ENCODE results near the gene AVPI1.
"Not testable (repeated sequence)": the region's sequence is repeated elsewhere in the genome, so short reads cannot be mapped to it uniquely, and the experiment has no call there.

The AVPI1 gene

GRCh38 chr10:97703398-97704067 lies 16.5 kb upstream of the AVPI1 start:
- H3K36me3 ChIP-seq (ENCODE audit: control insufficient read depth, insufficient read depth, low read length): no peaks in the 10 kb centered on the region
- H4K8ac ChIP-seq (ENCODE audit: low read depth, low read length): no peak overlapping the region
- H3K4me3 ChIP-seq (ENCODE audit: low read length): no peak overlapping the region
- no peak overlapping the region for H4K5ac ChIP-seq (ENCODE audit: low read length)
- H3K27ac ChIP-seq (ENCODE audit: low read depth, low read length): no peak overlapping the region
- H3K79me1 ChIP-seq (ENCODE audit: low read length): no peaks in the 10 kb centered on the region
- H3K4me1 ChIP-seq (ENCODE audit: control insufficient read depth, low read depth, low read length): no peaks in the 10 kb centered on the region
- H2BK120ac ChIP-seq (ENCODE audit: low read depth, low read length): no peak overlapping the region
- no peak overlapping the region for H3K9ac ChIP-seq (ENCODE audit: low read length)
- H3K18ac ChIP-seq (ENCODE audit: low read length): no peak overlapping the region
- WGBS (ENCODE audit: extremely low coverage, insufficient coverage, low lambda C conversion rate): no CpG with 5 or more reads among the region's 7 CpGs
- no peak overlapping the region for H3K23ac ChIP-seq (ENCODE audit: low read length)
- H3K79me2 ChIP-seq (ENCODE audit: control insufficient read depth, insufficient read depth, low read length): no peaks in the 10 kb centered on the region
- H3K56ac ChIP-seq (ENCODE audit: low read length): no peak overlapping the region
- H3K27me3 ChIP-seq (ENCODE audit: insufficient read depth, low read length, poor library complexity): no peaks in the 10 kb centered on the region
- DNase-seq: no peak
- no peak overlapping the region for H3K4ac ChIP-seq (ENCODE audit: low read depth, low read length)
- H2AK5ac ChIP-seq (ENCODE audit: low read length): no peak overlapping the region
- H2BK15ac ChIP-seq (replicated peaks; ENCODE audit: low read depth): no peak overlapping the region
- H2BK5ac ChIP-seq (ENCODE audit: low read length): no peak overlapping the region
- H3K4me2 ChIP-seq (ENCODE audit: low read length): no peak overlapping the region

- no peak overlapping the region for H3K23ac ChIP-seq (ENCODE audit: low read length)
- no peaks in the 10 kb centered on the region for H3K4me1 ChIP-seq (ENCODE audit: control insufficient read depth, low read depth, low read length)
- no peak overlapping the region for H3K27ac ChIP-seq (ENCODE audit: low read depth, low read length)
- WGBS (ENCODE audit: extremely low coverage, insufficient coverage, low lambda C conversion rate): no CpG with 5 or more reads among the region's 12 CpGs
- H3K4ac ChIP-seq (ENCODE audit: low read depth, low read length): no peak overlapping the region
- no peak overlapping the region for H3K4me2 ChIP-seq (ENCODE audit: low read length)
- no peak overlapping the region for H2BK15ac ChIP-seq (replicated peaks; ENCODE audit: low read depth)
- no peak overlapping the region for H2BK5ac ChIP-seq (ENCODE audit: low read length)
- H3K18ac ChIP-seq (ENCODE audit: low read length): no peak overlapping the region
- H4K5ac ChIP-seq (ENCODE audit: low read length): no peak overlapping the region
- H3K9ac ChIP-seq (ENCODE audit: low read length): no peak overlapping the region
- H3K4me3 ChIP-seq (ENCODE audit: low read length): no peak overlapping the region
- no peak overlapping the region for H4K8ac ChIP-seq (ENCODE audit: low read depth, low read length)
- DNase-seq: peak; percentile 80
- no peaks in the 10 kb centered on the region for H3K36me3 ChIP-seq (ENCODE audit: control insufficient read depth, insufficient read depth, low read length)
- H3K27me3 ChIP-seq (ENCODE audit: insufficient read depth, low read length, poor library complexity): no peaks in the 10 kb centered on the region
- no peaks in the 10 kb centered on the region for H3K79me1 ChIP-seq (ENCODE audit: low read length)
- H2BK120ac ChIP-seq (ENCODE audit: low read depth, low read length): no peak overlapping the region
- H3K79me2 ChIP-seq (ENCODE audit: control insufficient read depth, insufficient read depth, low read length): no peaks in the 10 kb centered on the region
- no peak overlapping the region for H3K56ac ChIP-seq (ENCODE audit: low read length)
- H2AK5ac ChIP-seq (ENCODE audit: low read length): no peak overlapping the region
Measured at GRCh38 chr10:97701438-97702069, 14.5 kb upstream of the AVPI1 start.

- H3K9ac ChIP-seq (ENCODE audit: low read length); H4K5ac ChIP-seq (ENCODE audit: low read length); H3K4me3 ChIP-seq (ENCODE audit: low read length); DNase-seq; H3K27ac ChIP-seq (ENCODE audit: low read depth, low read length); H4K8ac ChIP-seq (ENCODE audit: low read depth, low read length); H3K36me3 ChIP-seq (ENCODE audit: control insufficient read depth, insufficient read depth, low read length); H3K56ac ChIP-seq (ENCODE audit: low read length); H2BK15ac ChIP-seq (replicated peaks; ENCODE audit: low read depth); H3K4me1 ChIP-seq (ENCODE audit: control insufficient read depth, low read depth, low read length); H3K79me2 ChIP-seq (ENCODE audit: control insufficient read depth, insufficient read depth, low read length); H3K4me2 ChIP-seq (ENCODE audit: low read length); H3K27me3 ChIP-seq (ENCODE audit: insufficient read depth, low read length, poor library complexity); H2BK5ac ChIP-seq (ENCODE audit: low read length); H3K23ac ChIP-seq (ENCODE audit: low read length); H2AK5ac ChIP-seq (ENCODE audit: low read length); H3K4ac ChIP-seq (ENCODE audit: low read depth, low read length); H3K18ac ChIP-seq (ENCODE audit: low read length); H3K79me1 ChIP-seq (ENCODE audit: low read length); H2BK120ac ChIP-seq (ENCODE audit: low read depth, low read length): not testable (repeated sequence)
- WGBS (ENCODE audit: extremely low coverage, insufficient coverage, low lambda C conversion rate): no CpG with 5 or more reads among the region's 11 CpGs
Measured at GRCh38 chr10:97698072-97698655, 11.1 kb upstream of the AVPI1 start.

- H3K36me3 ChIP-seq (ENCODE audit: control insufficient read depth, insufficient read depth, low read length): no peaks in the 10 kb centered on the region
- no peak overlapping the region for H3K27ac ChIP-seq (ENCODE audit: low read depth, low read length)
- H3K18ac ChIP-seq (ENCODE audit: low read length): no peak overlapping the region
- H4K5ac ChIP-seq (ENCODE audit: low read length): no peak overlapping the region
- no peak overlapping the region for H3K4ac ChIP-seq (ENCODE audit: low read depth, low read length)
- H2BK120ac ChIP-seq (ENCODE audit: low read depth, low read length): no peak overlapping the region
- no peak overlapping the region for H3K9ac ChIP-seq (ENCODE audit: low read length)
- WGBS (ENCODE audit: extremely low coverage, insufficient coverage, low lambda C conversion rate): no CpG with 5 or more reads among the region's 3 CpGs
- no peaks in the 10 kb centered on the region for H3K79me1 ChIP-seq (ENCODE audit: low read length)
- H2BK5ac ChIP-seq (ENCODE audit: low read length): no peak overlapping the region
- no peak overlapping the region for H4K8ac ChIP-seq (ENCODE audit: low read depth, low read length)
- no peak overlapping the region for H3K56ac ChIP-seq (ENCODE audit: low read length)
- no peak overlapping the region for H2AK5ac ChIP-seq (ENCODE audit: low read length)
- H3K23ac ChIP-seq (ENCODE audit: low read length): no peak overlapping the region
- H3K4me2 ChIP-seq (ENCODE audit: low read length): no peak overlapping the region
- H3K27me3 ChIP-seq (ENCODE audit: insufficient read depth, low read length, poor library complexity): no peaks in the 10 kb centered on the region
- no peak overlapping the region for H2BK15ac ChIP-seq (replicated peaks; ENCODE audit: low read depth)
- DNase-seq: no peak
- no peaks in the 10 kb centered on the region for H3K79me2 ChIP-seq (ENCODE audit: control insufficient read depth, insufficient read depth, low read length)
- H3K4me3 ChIP-seq (ENCODE audit: low read length): no peak overlapping the region
- H3K4me1 ChIP-seq (ENCODE audit: control insufficient read depth, low read depth, low read length): peaks cover 3% of the 10 kb centered on the region
Measured at GRCh38 chr10:97690133-97690532, 3.1 kb upstream of the AVPI1 start.

- Histone ChIP-seq H2AK5ac (ENCODE audit: low read length) (no peak overlapping the region), H3K9ac (ENCODE audit: low read length) (no peak overlapping the region), H3K4ac (ENCODE audit: low read depth, low read length) (no peak overlapping the region), H3K23ac (ENCODE audit: low read length) (no peak overlapping the region), H3K18ac (ENCODE audit: low read length) (no peak overlapping the region), H3K27ac (ENCODE audit: low read depth, low read length) (no peak overlapping the region), H2BK15ac (replicated peaks; ENCODE audit: low read depth) (no peak overlapping the region), H3K79me2 (ENCODE audit: control insufficient read depth, insufficient read depth, low read length) (no peaks in the 10 kb centered on the region), H4K5ac (ENCODE audit: low read length) (no peak overlapping the region), H3K36me3 (ENCODE audit: control insufficient read depth, insufficient read depth, low read length) (no peaks in the 10 kb centered on the region), H2BK5ac (ENCODE audit: low read length) (no peak overlapping the region), H4K8ac (ENCODE audit: low read depth, low read length) (no peak overlapping the region), H3K4me2 (ENCODE audit: low read length) (no peak overlapping the region), H2BK120ac (ENCODE audit: low read depth, low read length) (no peak overlapping the region), H3K27me3 (ENCODE audit: insufficient read depth, low read length, poor library complexity) (no peaks in the 10 kb centered on the region), H3K4me3 (ENCODE audit: low read length) (no peak overlapping the region), H3K79me1 (ENCODE audit: low read length) (no peaks in the 10 kb centered on the region), H3K4me1 (ENCODE audit: control insufficient read depth, low read depth, low read length) (peaks cover 3% of the 10 kb centered on the region), H3K56ac (ENCODE audit: low read length) (no peak overlapping the region)
- no CpG with 5 or more reads among the region's 5 CpGs for WGBS (ENCODE audit: extremely low coverage, insufficient coverage, low lambda C conversion rate)
- DNase-seq: peak; percentile 22
Measured at GRCh38 chr10:97689559-97690020, 2.5 kb upstream of the AVPI1 start.

Measured in mesendoderm (in vitro differentiated cells).